Measurements from ENCODE around the gene ARHGEF40.

Gene ARHGEF40

DNA sequence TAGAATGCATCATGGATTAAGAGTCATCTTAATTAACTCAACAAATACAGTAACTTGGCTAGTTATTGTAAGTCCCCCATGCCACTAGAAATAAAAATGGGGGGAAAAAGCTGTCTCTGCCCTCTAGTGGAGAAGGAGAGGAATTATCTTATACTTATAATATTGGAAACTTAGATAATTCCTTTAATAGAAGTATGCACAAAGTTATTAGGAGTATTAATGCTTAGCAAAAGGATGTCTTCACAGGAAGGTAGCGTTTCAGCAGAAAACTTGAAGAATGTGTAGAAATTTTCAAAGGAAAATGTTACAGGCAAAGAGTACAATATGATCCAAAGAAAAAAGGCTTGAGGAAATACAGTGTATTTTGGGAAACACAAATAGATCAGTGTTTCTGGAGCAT lies 65.9 kb downstream of the ARHGEF40 start:
- Mint-ChIP-seq H3K36me3 (ENCODE audit: low read depth) (no peaks in the 10 kb centered on the region), H3K27ac (no peak overlapping the region), H3K4me3 (no peak overlapping the region), H3K4me1 (ENCODE audit: low read depth) (no peaks in the 10 kb centered on the region), H3K27me3 (no peaks in the 10 kb centered on the region), H3K9me3 (no peaks in the 10 kb centered on the region)
